Cardiac fibroblast (primary cell): Measurements from ENCODE around the gene AGBL4.

Source experiments
- DNase-seq, 2 donors: peaks; one replicate each; pipeline versions ENCODE4 v3.0.0 to v3.0.0-alpha.2; 2010; ENCODE audit warnings: low read depth in 2 of 2
- H3K4me3 ChIP-seq, 2 donors: replicated peaks in 1 of 2; 1 replicate in 1 of 2; 2 replicates in 1 of 2; pipeline ENCODE4 v1.5.1; 2011; ENCODE audit warnings: low read depth in 2 of 2, low read length in 2 of 2, mild to moderate bottlenecking in 2 of 2, moderate library complexity in 1 of 2
- TF ChIP-seq, protein P1 (sequence below): IDR thresholded peaks from one replicate; pipeline ENCODE4 v1.5.1; 2011; ENCODE audit warnings: low read depth, mild to moderate bottlenecking, low read length, inconsistent platforms

Gene AGBL4

DNA sequence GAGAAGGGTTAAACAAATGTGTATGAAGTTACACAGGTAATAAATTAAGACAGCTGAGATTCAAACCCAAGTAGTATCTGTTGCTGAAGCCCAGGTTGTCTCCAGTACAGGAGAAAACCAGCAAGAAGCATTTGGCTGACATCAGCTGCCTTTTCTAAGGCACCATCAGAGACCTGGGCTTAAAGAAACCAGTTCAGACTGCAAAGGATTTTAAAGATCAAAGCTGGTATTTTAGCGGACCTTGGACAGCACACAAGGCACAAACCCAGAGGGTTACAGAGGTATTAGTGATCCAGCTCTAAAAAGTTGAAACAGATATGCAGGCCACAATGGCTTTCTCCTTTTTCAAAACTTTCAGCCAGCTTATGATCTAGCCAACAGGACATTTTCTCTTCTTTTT is 1270.5 kb downstream of the AGBL4 start:
- TF ChIP-seq, protein P1, sequence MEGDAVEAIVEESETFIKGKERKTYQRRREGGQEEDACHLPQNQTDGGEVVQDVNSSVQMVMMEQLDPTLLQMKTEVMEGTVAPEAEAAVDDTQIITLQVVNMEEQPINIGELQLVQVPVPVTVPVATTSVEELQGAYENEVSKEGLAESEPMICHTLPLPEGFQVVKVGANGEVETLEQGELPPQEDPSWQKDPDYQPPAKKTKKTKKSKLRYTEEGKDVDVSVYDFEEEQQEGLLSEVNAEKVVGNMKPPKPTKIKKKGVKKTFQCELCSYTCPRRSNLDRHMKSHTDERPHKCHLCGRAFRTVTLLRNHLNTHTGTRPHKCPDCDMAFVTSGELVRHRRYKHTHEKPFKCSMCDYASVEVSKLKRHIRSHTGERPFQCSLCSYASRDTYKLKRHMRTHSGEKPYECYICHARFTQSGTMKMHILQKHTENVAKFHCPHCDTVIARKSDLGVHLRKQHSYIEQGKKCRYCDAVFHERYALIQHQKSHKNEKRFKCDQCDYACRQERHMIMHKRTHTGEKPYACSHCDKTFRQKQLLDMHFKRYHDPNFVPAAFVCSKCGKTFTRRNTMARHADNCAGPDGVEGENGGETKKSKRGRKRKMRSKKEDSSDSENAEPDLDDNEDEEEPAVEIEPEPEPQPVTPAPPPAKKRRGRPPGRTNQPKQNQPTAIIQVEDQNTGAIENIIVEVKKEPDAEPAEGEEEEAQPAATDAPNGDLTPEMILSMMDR = no peak
- no peak for DNase-seq
- H3K4me3 ChIP-seq = no peak overlapping the region

DNA sequence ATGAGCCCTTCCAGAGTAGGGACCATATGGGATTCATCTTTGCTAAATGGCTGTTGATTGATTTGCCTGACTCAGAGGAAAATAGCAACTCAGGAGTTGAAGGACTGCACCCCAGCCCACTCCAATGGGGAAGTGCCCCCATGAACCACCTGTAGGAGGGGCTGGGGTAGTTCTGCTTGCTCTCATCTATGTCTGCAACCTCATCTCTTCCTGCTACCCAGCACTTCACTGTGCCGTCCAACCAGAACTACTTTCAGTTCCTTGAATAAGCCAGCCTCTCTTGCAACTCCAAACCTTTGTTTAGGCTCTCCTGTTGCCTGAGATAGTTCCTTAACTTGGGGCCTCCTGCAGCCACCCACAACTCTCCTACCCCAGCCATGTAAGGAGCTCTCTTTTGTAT is 1273.6 kb downstream of the AGBL4 start:
- no peak for DNase-seq

DNA sequence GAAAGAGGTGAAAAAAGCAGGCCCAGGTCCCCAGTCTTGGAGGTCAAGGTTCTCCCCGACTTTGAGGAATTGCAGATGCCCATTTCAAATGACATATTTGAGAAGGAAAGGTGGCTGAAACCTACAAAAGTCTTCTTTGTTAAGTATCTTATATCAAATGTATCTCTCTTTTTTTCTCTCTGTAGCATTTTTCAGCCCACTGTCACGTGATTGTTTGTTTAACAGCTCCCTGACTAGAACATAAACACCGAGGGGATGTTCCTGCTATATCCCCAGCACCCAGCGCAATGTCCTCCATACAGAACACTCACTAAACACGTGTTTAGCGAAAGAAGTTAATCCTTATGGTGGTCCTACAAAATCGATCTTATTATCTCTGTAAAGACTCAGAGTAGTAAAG is 1274.7 kb downstream of the AGBL4 start:
- TF ChIP-seq, protein P1 = no peak
- DNase-seq = no peak
- no peak overlapping the region for H3K4me3 ChIP-seq

More for the DNA sequence above, 1273.6 kb downstream of the AGBL4 start:
- TF ChIP-seq, protein P1 = no peak
- no peak overlapping the region for H3K4me3 ChIP-seq

DNA sequence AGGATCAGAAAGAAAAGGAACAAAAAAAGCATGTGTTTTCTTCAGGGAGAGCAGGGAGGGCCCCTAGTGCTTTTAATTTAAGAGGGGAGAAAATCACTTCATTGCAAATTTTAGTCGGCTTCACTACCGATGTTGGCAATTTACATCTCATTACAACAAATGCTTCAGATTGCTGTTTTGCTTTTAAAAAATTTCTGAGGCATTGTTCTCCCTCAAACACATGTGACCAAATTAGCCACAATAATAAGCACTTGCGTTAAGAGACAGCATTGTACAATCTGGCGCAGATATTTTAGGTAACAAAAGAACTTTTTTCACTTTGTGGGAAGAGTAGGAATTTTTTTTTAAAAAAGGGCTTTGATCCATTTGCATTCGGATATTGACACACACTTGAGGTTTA is 1276.8 kb downstream of the AGBL4 start:
- no peak for DNase-seq
- TF ChIP-seq, protein P1 = no peak
- H3K4me3 ChIP-seq = no peak overlapping the region

DNA sequence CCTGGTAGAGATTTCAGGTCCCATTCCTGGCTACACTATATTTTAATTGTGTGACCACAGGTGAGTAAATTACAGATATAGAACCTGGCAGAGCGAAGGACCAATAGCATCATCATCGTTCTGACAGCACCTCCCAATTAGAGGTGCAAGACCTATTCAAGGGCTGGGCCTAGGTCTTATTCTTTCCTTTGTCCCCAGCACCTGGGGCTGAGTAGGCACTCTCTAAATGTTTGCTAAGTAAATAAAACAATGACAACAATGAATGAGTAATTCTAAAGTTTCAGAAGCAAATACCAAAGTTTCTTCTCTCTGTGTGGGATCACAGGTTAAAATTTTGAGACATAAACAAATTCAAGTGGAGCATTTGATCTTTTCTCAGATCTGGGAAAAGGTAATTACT is 1279.7 kb downstream of the AGBL4 start:
- TF ChIP-seq, protein P1 = no peak
- DNase-seq = no peak
- no peak overlapping the region for H3K4me3 ChIP-seq

DNA sequence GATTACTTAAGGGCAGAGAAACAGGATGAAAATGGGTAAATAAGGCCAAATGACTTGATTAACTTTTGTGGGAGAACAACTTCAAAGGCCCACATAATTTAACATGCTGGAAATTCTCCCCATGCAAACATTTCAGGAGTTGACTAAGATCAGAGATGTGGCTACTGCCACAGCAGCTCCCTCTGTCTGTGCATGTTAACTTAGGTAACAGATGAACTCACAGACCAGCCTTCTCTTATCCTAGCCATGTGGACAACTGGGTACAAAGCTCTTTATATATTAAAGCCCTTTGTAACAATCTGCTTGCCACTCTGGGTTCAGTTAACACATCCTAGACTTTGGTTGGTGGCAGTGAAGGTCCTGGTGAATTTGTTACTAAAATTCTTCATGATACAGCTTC is 1280.3 kb downstream of the AGBL4 start:
- no peak overlapping the region for H3K4me3 ChIP-seq
- no peak for DNase-seq
- TF ChIP-seq, protein P1 = no peak

DNA sequence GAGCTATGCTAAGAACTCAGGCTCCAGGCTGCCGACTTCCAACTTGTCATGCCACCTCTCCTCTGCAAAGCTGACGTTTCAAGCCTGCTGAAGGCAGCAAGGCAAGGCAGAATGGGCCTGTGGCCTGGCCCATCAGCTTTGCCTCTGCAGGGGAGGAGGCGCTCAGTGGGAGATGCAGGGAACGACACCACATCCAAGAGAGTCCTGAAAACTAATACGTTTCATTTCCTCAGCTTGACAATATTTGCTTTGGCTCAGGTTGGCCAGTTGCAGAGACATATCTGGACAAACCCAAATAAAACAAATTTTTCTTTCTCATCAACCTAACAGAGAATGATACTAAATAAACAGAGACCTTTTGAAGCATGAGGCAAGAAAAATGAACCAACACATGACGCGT is 1282.4 kb downstream of the AGBL4 start:
- DNase-seq = no peak

More for the DNA sequence above, 1282.4 kb downstream of the AGBL4 start:
- no peak overlapping the region for H3K4me3 ChIP-seq
- TF ChIP-seq, protein P1 = no peak
